SU-DHL-6 (cell line): Measurements from ENCODE around the gene PIGO.

Experiments
- CTCF ChIP-seq: fragments of 200-600 bp; sonication (generic); IDR thresholded peaks from one replicate; pipeline ENCODE4 v1.5.1; 2017; ENCODE audit warnings: antibody characterized with exemption, mild to moderate bottlenecking, low read length, moderate library complexity; ENCODE audit not compliant: insufficient read depth, poor library complexity, severe bottlenecking
- EZH2phosphoT487 ChIP-seq: fragments of 200-600 bp; sonication (generic), shearing (Covaris generic); conservative IDR thresholded peaks from 2 replicates; pipeline ENCODE4 v1.6.1; 2018; ENCODE audit warnings: mild to moderate bottlenecking, antibody characterized with exemption, low read length, moderate library complexity, mixed read lengths

- TF ChIP-seq CTCF (no peak), EZH2phosphoT487 (no peak)
Observed at GRCh38 chr9:35060548-35061207, 35.7 kb downstream of the PIGO start.
